MCF 10A (cell line): Measurements from ENCODE around the gene MPRIP. TPM values are rescaled to one million over a fixed set of nuclear protein-coding genes. Genes with fewer than 3 reads are reported as not detected.

Source experiments
- BruUV-seq: library from RNA; stranded (reverse); fragments of 400-500 nt; replicated peaks from 2 replicates; lab custom pipeline; 2021; lab: Mats Ljungman, UMichigan
- CTCF ChIA-PET: fragments of 300-600 bp; sonication (Branson Sonifier 250); formaldehyde crosslinking; extraction: SDS; loops from one replicate; lab custom pipeline; 2021; ENCODE audit warnings: antibody characterized with exemption, inconsistent platforms; lab: Yijun Ruan, JAX
- POLR2A ChIA-PET: fragments of 300-600, 350-650 bp; sonication (Branson Sonifier 250); formaldehyde crosslinking; extraction: SDS; loops from one replicate; lab custom pipeline; 2020; ENCODE audit warnings: antibody characterized with exemption, inconsistent platforms; lab: Yijun Ruan, JAX
- DNase-seq: peaks from one replicate; pipeline ENCODE4 v3.0.0-alpha.2; 2018; ENCODE audit not compliant: unreplicated experiment
- H3K27ac Mint-ChIP-seq: one replicate; pipeline ENCODE4 v1.8.0; 2022; ENCODE audit warnings: mild to moderate bottlenecking, low read depth, mixed read lengths; ENCODE audit not compliant: unreplicated experiment
- H3K27me3 Mint-ChIP-seq: one replicate; pipeline ENCODE4 v1.8.0; 2022; ENCODE audit warnings: mixed read lengths; ENCODE audit not compliant: insufficient read depth, unreplicated experiment
- H3K36me3 Mint-ChIP-seq: one replicate; pipeline ENCODE4 v1.8.0; 2022; ENCODE audit warnings: mild to moderate bottlenecking, moderate library complexity, mixed read lengths; ENCODE audit not compliant: insufficient read depth, unreplicated experiment
- H3K4me1 Mint-ChIP-seq: one replicate; pipeline ENCODE4 v1.8.0; 2022; ENCODE audit warnings: mixed read lengths; ENCODE audit not compliant: insufficient read depth, unreplicated experiment
- H3K4me3 Mint-ChIP-seq: one replicate; pipeline ENCODE4 v1.8.0; 2022; ENCODE audit warnings: mild to moderate bottlenecking, moderate library complexity, mixed read lengths; ENCODE audit not compliant: unreplicated experiment
- H3K9me3 Mint-ChIP-seq: one replicate; pipeline ENCODE4 v1.8.0; 2022; ENCODE audit warnings: mixed read lengths; ENCODE audit not compliant: unreplicated experiment
- intact Hi-C: fragments of 100-400 bp; cut with micrococcal nuclease; formaldehyde crosslinking; loops from 2 replicates; pipeline ENCODE4 v1.14.1; 2022
- total RNA-seq: library from RNA; stranded (reverse); gene quantifications from 2 replicates; pipeline ENCODE4 v1.2.3, GENCODE V29; 2022
- TF ChIP-seq, protein P1 (sequence below): fragments of 200-600 bp; IDR thresholded peaks from one replicate; pipeline ENCODE4 v1.8.0; 2022; ENCODE audit warnings: antibody characterized with exemption, mild to moderate bottlenecking; ENCODE audit not compliant: unreplicated experiment

Gene MPRIP
- total RNA-seq, 1 experiment from 2014 or later: 230 TPM

DNA sequence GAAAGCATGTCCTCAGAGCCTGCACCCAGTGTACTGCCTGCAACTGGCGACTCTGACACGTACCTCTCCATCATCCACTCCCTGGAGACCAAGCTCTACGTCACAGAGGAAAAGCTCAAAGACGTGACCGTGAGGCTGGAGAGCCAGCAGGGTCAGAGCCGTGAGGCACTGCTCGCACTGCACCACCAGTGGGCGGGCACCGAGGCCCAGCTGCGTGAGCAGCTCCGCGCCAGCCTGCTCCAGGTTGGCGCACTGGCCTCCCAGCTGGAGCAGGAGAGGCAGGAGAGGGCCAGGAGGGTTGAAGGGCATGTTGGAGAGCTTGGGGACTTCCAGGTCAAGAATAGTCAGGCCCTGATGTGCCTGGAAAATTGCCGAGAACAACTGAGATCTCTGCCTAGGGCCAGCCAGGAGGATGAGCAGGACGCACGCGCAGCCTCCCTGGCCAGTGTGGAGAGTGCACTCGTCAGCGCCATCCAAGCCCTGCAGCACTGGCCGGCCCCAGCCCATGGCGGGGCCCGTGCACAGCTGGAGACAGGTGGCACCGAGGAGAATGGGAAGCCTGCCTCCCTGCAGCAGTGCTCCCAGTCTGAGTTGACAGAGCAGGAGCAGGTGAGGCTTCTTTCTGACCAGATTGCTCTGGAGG lies 123.5 kb downstream of the MPRIP start:
- intact Hi-C loops: no loop called here
- Mint-ChIP-seq H3K27me3 (no peaks in the 10 kb centered on the region), H3K4me1 (no peaks in the 10 kb centered on the region), H3K36me3 (peaks cover 63% of the 10 kb centered on the region), H3K27ac (no peak overlapping the region), H3K9me3 (no peaks in the 10 kb centered on the region), H3K4me3 (no peak overlapping the region)
- TF ChIP-seq, protein P1, sequence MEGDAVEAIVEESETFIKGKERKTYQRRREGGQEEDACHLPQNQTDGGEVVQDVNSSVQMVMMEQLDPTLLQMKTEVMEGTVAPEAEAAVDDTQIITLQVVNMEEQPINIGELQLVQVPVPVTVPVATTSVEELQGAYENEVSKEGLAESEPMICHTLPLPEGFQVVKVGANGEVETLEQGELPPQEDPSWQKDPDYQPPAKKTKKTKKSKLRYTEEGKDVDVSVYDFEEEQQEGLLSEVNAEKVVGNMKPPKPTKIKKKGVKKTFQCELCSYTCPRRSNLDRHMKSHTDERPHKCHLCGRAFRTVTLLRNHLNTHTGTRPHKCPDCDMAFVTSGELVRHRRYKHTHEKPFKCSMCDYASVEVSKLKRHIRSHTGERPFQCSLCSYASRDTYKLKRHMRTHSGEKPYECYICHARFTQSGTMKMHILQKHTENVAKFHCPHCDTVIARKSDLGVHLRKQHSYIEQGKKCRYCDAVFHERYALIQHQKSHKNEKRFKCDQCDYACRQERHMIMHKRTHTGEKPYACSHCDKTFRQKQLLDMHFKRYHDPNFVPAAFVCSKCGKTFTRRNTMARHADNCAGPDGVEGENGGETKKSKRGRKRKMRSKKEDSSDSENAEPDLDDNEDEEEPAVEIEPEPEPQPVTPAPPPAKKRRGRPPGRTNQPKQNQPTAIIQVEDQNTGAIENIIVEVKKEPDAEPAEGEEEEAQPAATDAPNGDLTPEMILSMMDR: no peak
- ChIA-PET POLR2A (no interaction called here), CTCF (no interaction called here)
- BruUV-seq: no TSS peak
- DNase-seq: no peak

DNA sequence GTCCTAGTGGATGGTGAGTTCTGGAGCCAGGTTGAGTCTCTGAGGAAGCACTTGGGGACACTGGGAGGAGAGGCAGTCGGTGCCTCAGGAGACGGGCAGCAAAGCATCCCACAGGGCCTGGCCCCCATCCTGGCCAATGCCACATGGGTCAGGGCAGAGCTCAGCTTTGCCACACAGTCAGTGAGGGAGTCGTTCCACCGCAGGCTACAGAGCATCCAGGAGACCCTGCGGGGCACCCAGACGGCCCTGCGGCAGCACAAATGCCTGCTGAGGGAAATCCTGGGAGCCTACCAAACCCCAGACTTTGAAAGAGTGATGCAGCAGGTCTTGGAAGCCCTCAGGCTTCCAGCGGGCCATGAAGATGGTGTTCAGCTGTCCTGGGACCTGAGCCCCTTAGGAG lies 124.2 kb downstream of the MPRIP start:
- TF ChIP-seq, protein P1: no peak
- peaks cover 65% of the 10 kb centered on the region for H3K36me3 Mint-ChIP-seq
- ChIA-PET POLR2A (no interaction called here), CTCF (interaction anchor here (1.1 kb wide), 1 partner anchor 175 kb away, joined by 3 read pairs; no protein-coding TSS in a partner anchor)
- no peak for DNase-seq
- BruUV-seq: no TSS peak
- H3K27ac Mint-ChIP-seq: no peak overlapping the region
- intact Hi-C loops: no loop called here
- no peak overlapping the region for H3K4me3 Mint-ChIP-seq
- H3K9me3 Mint-ChIP-seq: no peaks in the 10 kb centered on the region
- no peaks in the 10 kb centered on the region for H3K4me1 Mint-ChIP-seq
- no peaks in the 10 kb centered on the region for H3K27me3 Mint-ChIP-seq

DNA sequence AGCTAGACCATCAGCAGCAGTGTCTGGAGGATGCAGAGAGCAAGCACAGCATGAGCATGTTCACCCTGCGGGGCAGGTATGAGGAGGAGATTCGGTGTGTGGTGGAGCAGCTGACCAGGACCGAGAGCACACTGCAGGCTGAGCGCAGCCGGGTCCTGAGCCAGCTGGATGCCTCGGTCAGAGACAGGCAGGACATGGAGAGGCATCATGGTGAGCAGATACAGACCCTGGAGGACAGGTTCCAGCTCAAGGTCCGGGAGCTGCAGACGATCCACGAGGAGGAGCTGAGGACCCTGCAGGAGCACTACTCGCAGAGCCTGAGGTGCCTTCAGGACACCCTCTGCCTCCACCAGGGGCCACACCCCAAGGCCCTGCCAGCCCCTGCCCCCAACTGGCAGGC lies 125.1 kb downstream of the MPRIP start:
- Mint-ChIP-seq H3K36me3 (peaks cover 64% of the 10 kb centered on the region), H3K27me3 (no peaks in the 10 kb centered on the region), H3K9me3 (no peaks in the 10 kb centered on the region), H3K27ac (no peak overlapping the region), H3K4me3 (no peak overlapping the region), H3K4me1 (no peaks in the 10 kb centered on the region)
- TF ChIP-seq, protein P1: no peak
- POLR2A ChIA-PET: no interaction called here
- no peak for DNase-seq
- no TSS peak for BruUV-seq
- intact Hi-C loops: no loop called here
- CTCF ChIA-PET: interaction anchor here (1.1 kb wide), 1 partner anchor 176 kb away, joined by 3 read pairs; no protein-coding TSS in a partner anchor

DNA sequence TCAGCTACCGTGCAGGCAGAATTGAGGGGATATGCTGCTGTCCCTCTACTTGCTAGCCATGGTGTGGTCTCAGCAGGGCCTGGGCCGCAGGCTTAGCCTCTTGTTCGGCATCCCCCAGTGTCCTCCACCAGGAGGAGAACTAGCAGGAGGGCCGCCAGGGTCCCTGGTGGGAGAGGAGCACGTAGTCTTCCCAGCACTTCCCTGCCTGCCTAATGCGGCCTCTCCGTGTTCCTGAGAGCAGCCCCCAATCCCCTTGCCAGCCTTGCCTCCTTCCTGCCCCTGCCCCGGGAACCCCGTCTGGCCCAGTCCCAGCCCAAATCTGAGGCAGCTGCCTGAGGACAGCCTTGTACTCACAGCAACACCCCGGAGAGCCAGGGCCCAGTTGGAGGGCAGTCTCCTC lies 125.7 kb downstream of the MPRIP start:
- TF ChIP-seq, protein P1: no peak
- intact Hi-C loops: no loop called here
- ChIA-PET POLR2A (interaction anchor here (1.2 kb wide), 1 partner anchor 37 kb away, joined by 6 read pairs; no protein-coding TSS in a partner anchor), CTCF (no interaction called here)
- BruUV-seq: no TSS peak
- H3K4me3 Mint-ChIP-seq: no peak overlapping the region
- no peaks in the 10 kb centered on the region for H3K27me3 Mint-ChIP-seq
- H3K27ac Mint-ChIP-seq: no peak overlapping the region
- H3K36me3 Mint-ChIP-seq: peaks cover 60% of the 10 kb centered on the region
- DNase-seq: no peak
- H3K9me3 Mint-ChIP-seq: no peaks in the 10 kb centered on the region
- no peaks in the 10 kb centered on the region for H3K4me1 Mint-ChIP-seq
